GM21737 (cell line): ENCODE data around the gene ZNF768.
"Not testable (repeated sequence)": the region's sequence is repeated elsewhere in the genome, so short reads cannot be mapped to it uniquely, and the experiment has no call there.

ENCODE experiments used
- ATAC-seq: cut with Tn5 transposase; IDR thresholded peaks from one replicate; pipeline ENCODE4 v1.9.1; 2021; ENCODE audit warnings: mild to moderate bottlenecking, moderate library complexity; ENCODE audit not compliant: unreplicated experiment

The ZNF768 gene

GRCh38 chr16:30533748-30534367, 7.5 kb upstream of the ZNF768 start:
- ATAC-seq = peak; percentile 21

GRCh38 chr16:30533146-30533522, 6.8 kb upstream of the ZNF768 start:
- ATAC-seq = no peak

- no peak for ATAC-seq
These were observed 6.1 kb upstream of the ZNF768 start for GRCh38 chr16:30532285-30533145.

GRCh38 chr16:30530163-30531037, 4.0 kb upstream of the ZNF768 start:
- no peak for ATAC-seq

- no peak for ATAC-seq
These were observed 2.6 kb upstream of the ZNF768 start for GRCh38 chr16:30528799-30529457.

- ATAC-seq = no peak
These were observed 1.3 kb upstream of the ZNF768 start for GRCh38 chr16:30527635-30528178.

GRCh38 chr16:30526823-30527634, 663 bp upstream of the ZNF768 start:
- peak; percentile 77 for ATAC-seq

GRCh38 chr16:30525844-30526136, 576 bp downstream of the ZNF768 start:
- no peak for ATAC-seq

- no peak for ATAC-seq
These were observed 1.5 kb downstream of the ZNF768 start for GRCh38 chr16:30524575-30525568.

GRCh38 chr16:30523768-30524574, 2.4 kb downstream of the ZNF768 start:
- no peak for ATAC-seq

GRCh38 chr16:30522702-30523463, 3.5 kb downstream of the ZNF768 start:
- ATAC-seq = not testable (repeated sequence)

- ATAC-seq = no peak
These were observed 4.3 kb downstream of the ZNF768 start for GRCh38 chr16:30521873-30522641.

GRCh38 chr16:30521476-30521872, 4.9 kb downstream of the ZNF768 start:
- no peak for ATAC-seq

- no peak for ATAC-seq
These were observed 7.0 kb downstream of the ZNF768 start for GRCh38 chr16:30519120-30520049.

GRCh38 chr16:30518552-30518951, 7.8 kb downstream of the ZNF768 start:
- no peak for ATAC-seq
